ENCODE results near the gene JPT2.

The JPT2 gene

GRCh38 chr16:1633310-1633709, 44.8 kb upstream of the JPT2 start:
- H2BK15ac ChIP-seq (replicated peaks; ENCODE audit: low read depth): no peak overlapping the region
- H3K23ac ChIP-seq (ENCODE audit: low read length): no peak overlapping the region
- no peak overlapping the region for H3K56ac ChIP-seq (ENCODE audit: low read length)
- no peaks in the 10 kb centered on the region for H3K27me3 ChIP-seq (ENCODE audit: insufficient read depth, low read length, poor library complexity)
- H2BK5ac ChIP-seq (ENCODE audit: low read length): no peak overlapping the region
- peaks cover 15% of the 10 kb centered on the region for H3K79me2 ChIP-seq (ENCODE audit: control insufficient read depth, insufficient read depth, low read length)
- no CpG with 5 or more reads among the region's 12 CpGs for WGBS (ENCODE audit: extremely low coverage, insufficient coverage, low lambda C conversion rate)
- H3K36me3 ChIP-seq (ENCODE audit: control insufficient read depth, insufficient read depth, low read length): peaks cover 13% of the 10 kb centered on the region
- H2AK5ac ChIP-seq (ENCODE audit: low read length): no peak overlapping the region
- no peak overlapping the region for H2BK120ac ChIP-seq (ENCODE audit: low read depth, low read length)
- H3K4ac ChIP-seq (ENCODE audit: low read depth, low read length): no peak overlapping the region
- no peak overlapping the region for H3K4me2 ChIP-seq (ENCODE audit: low read length)
- H3K4me1 ChIP-seq (ENCODE audit: control insufficient read depth, low read depth, low read length): no peaks in the 10 kb centered on the region
- no peak overlapping the region for H3K4me3 ChIP-seq (ENCODE audit: low read length)
- H4K5ac ChIP-seq (ENCODE audit: low read length): no peak overlapping the region
- H4K8ac ChIP-seq (ENCODE audit: low read depth, low read length): no peak overlapping the region
- H3K9ac ChIP-seq (ENCODE audit: low read length): no peak overlapping the region
- H3K18ac ChIP-seq (ENCODE audit: low read length): no peak overlapping the region
- no peak overlapping the region for H3K27ac ChIP-seq (ENCODE audit: low read depth, low read length)
- peaks cover 25% of the 10 kb centered on the region for H3K79me1 ChIP-seq (ENCODE audit: low read length)
- no peak for DNase-seq

DNA sequence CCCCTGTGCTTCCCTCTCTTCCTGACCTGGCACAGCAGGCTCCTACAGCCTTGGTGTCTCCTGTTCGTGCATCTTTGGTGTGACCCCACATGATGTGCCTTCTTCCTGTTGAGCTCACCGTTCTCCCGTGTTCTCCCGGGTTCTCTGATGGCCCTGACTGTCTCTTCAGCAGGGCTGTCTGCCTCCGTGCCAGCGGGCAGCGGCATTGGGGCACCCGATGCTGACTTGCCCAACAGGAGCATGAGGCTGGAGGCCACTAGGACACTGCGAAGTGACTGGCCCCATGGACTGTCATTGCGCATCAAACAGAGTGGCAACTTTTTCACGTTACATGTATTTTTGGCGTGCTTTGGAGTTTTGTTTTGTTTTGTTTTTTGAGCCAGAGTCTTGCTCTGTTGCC, 43.5 kb upstream of the JPT2 start:
- no peak for DNase-seq
- H2AK5ac ChIP-seq (ENCODE audit: low read length): no peak overlapping the region
- H3K79me2 ChIP-seq (ENCODE audit: control insufficient read depth, insufficient read depth, low read length): peaks cover 7% of the 10 kb centered on the region
- H3K18ac ChIP-seq (ENCODE audit: low read length): no peak overlapping the region
- no peak overlapping the region for H3K56ac ChIP-seq (ENCODE audit: low read length)
- H3K4ac ChIP-seq (ENCODE audit: low read depth, low read length): no peak overlapping the region
- no peak overlapping the region for H3K23ac ChIP-seq (ENCODE audit: low read length)
- WGBS (ENCODE audit: extremely low coverage, insufficient coverage, low lambda C conversion rate): no CpG with 5 or more reads among the region's 12 CpGs
- peaks cover 19% of the 10 kb centered on the region for H3K79me1 ChIP-seq (ENCODE audit: low read length)
- no peak overlapping the region for H2BK15ac ChIP-seq (replicated peaks; ENCODE audit: low read depth)
- H3K4me2 ChIP-seq (ENCODE audit: low read length): no peak overlapping the region
- no peak overlapping the region for H3K27ac ChIP-seq (ENCODE audit: low read depth, low read length)
- H3K27me3 ChIP-seq (ENCODE audit: insufficient read depth, low read length, poor library complexity): no peaks in the 10 kb centered on the region
- no peak overlapping the region for H4K8ac ChIP-seq (ENCODE audit: low read depth, low read length)
- H3K36me3 ChIP-seq (ENCODE audit: control insufficient read depth, insufficient read depth, low read length): peaks cover 13% of the 10 kb centered on the region
- H2BK5ac ChIP-seq (ENCODE audit: low read length): no peak overlapping the region
- no peaks in the 10 kb centered on the region for H3K4me1 ChIP-seq (ENCODE audit: control insufficient read depth, low read depth, low read length)
- no peak overlapping the region for H3K4me3 ChIP-seq (ENCODE audit: low read length)
- no peak overlapping the region for H2BK120ac ChIP-seq (ENCODE audit: low read depth, low read length)
- H4K5ac ChIP-seq (ENCODE audit: low read length): no peak overlapping the region
- no peak overlapping the region for H3K9ac ChIP-seq (ENCODE audit: low read length)

DNA sequence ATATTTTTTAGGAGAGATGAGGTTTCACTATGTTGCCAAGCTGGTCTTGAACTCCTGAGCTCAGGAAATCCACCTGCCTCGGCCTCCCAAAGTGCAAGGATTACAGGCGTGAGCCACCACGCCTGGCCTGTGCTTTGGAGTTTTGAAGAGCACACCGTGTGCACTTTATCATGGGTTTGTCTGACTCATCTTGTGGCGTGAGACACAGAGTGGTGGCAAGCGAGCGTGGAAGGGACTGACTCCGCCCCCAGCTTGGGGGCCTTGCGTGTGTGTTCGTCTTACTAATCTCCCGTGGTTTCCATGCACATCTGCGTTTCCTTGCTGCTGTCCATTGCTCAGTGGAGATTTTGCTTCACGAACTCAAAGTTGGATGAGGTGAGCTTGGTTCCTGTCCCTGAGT, 43.0 kb upstream of the JPT2 start:
- no peak for DNase-seq
- WGBS (ENCODE audit: extremely low coverage, insufficient coverage, low lambda C conversion rate): no CpG with 5 or more reads among the region's 13 CpGs
- no peak overlapping the region for H2BK15ac ChIP-seq (replicated peaks; ENCODE audit: low read depth)
- H3K4me2 ChIP-seq (ENCODE audit: low read length): no peak overlapping the region
- H3K79me1 ChIP-seq (ENCODE audit: low read length): peaks cover 18% of the 10 kb centered on the region
- no peak overlapping the region for H4K5ac ChIP-seq (ENCODE audit: low read length)
- H3K18ac ChIP-seq (ENCODE audit: low read length): no peak overlapping the region
- H3K79me2 ChIP-seq (ENCODE audit: control insufficient read depth, insufficient read depth, low read length): peaks cover 7% of the 10 kb centered on the region
- peaks cover 13% of the 10 kb centered on the region for H3K36me3 ChIP-seq (ENCODE audit: control insufficient read depth, insufficient read depth, low read length)
- no peaks in the 10 kb centered on the region for H3K27me3 ChIP-seq (ENCODE audit: insufficient read depth, low read length, poor library complexity)
- no peak overlapping the region for H3K4me3 ChIP-seq (ENCODE audit: low read length)
- H3K56ac ChIP-seq (ENCODE audit: low read length): no peak overlapping the region
- H4K8ac ChIP-seq (ENCODE audit: low read depth, low read length): no peak overlapping the region
- H2BK120ac ChIP-seq (ENCODE audit: low read depth, low read length): no peak overlapping the region
- no peak overlapping the region for H2AK5ac ChIP-seq (ENCODE audit: low read length)
- H3K23ac ChIP-seq (ENCODE audit: low read length): no peak overlapping the region
- no peaks in the 10 kb centered on the region for H3K4me1 ChIP-seq (ENCODE audit: control insufficient read depth, low read depth, low read length)
- no peak overlapping the region for H2BK5ac ChIP-seq (ENCODE audit: low read length)
- H3K27ac ChIP-seq (ENCODE audit: low read depth, low read length): no peak overlapping the region
- H3K4ac ChIP-seq (ENCODE audit: low read depth, low read length): no peak overlapping the region
- no peak overlapping the region for H3K9ac ChIP-seq (ENCODE audit: low read length)

GRCh38 chr16:1637526-1637925, 40.6 kb upstream of the JPT2 start:
- no peak for DNase-seq
- H4K5ac ChIP-seq (ENCODE audit: low read length): no peak overlapping the region
- no peak overlapping the region for H2BK5ac ChIP-seq (ENCODE audit: low read length)
- no peak overlapping the region for H3K27ac ChIP-seq (ENCODE audit: low read depth, low read length)
- no peak overlapping the region for H3K9ac ChIP-seq (ENCODE audit: low read length)
- H3K4me3 ChIP-seq (ENCODE audit: low read length): no peak overlapping the region
- H3K36me3 ChIP-seq (ENCODE audit: control insufficient read depth, insufficient read depth, low read length): peaks cover 13% of the 10 kb centered on the region
- no peaks in the 10 kb centered on the region for H3K27me3 ChIP-seq (ENCODE audit: insufficient read depth, low read length, poor library complexity)
- H2BK15ac ChIP-seq (replicated peaks; ENCODE audit: low read depth): no peak overlapping the region
- no peak overlapping the region for H3K4me2 ChIP-seq (ENCODE audit: low read length)
- no CpG with 5 or more reads among the region's 11 CpGs for WGBS (ENCODE audit: extremely low coverage, insufficient coverage, low lambda C conversion rate)
- H3K4me1 ChIP-seq (ENCODE audit: control insufficient read depth, low read depth, low read length): no peaks in the 10 kb centered on the region
- H4K8ac ChIP-seq (ENCODE audit: low read depth, low read length): no peak overlapping the region
- no peak overlapping the region for H3K56ac ChIP-seq (ENCODE audit: low read length)
- no peak overlapping the region for H2BK120ac ChIP-seq (ENCODE audit: low read depth, low read length)
- no peak overlapping the region for H3K23ac ChIP-seq (ENCODE audit: low read length)
- H2AK5ac ChIP-seq (ENCODE audit: low read length): no peak overlapping the region
- H3K79me1 ChIP-seq (ENCODE audit: low read length): peaks cover 9% of the 10 kb centered on the region
- H3K79me2 ChIP-seq (ENCODE audit: control insufficient read depth, insufficient read depth, low read length): no peaks in the 10 kb centered on the region
- H3K18ac ChIP-seq (ENCODE audit: low read length): no peak overlapping the region
- H3K4ac ChIP-seq (ENCODE audit: low read depth, low read length): no peak overlapping the region

GRCh38 chr16:1638757-1639156, 39.3 kb upstream of the JPT2 start:
- Histone ChIP-seq H4K8ac (ENCODE audit: low read depth, low read length) (no peak overlapping the region), H4K5ac (ENCODE audit: low read length) (no peak overlapping the region), H3K4me3 (ENCODE audit: low read length) (no peak overlapping the region), H2BK120ac (ENCODE audit: low read depth, low read length) (no peak overlapping the region), H2BK15ac (replicated peaks; ENCODE audit: low read depth) (no peak overlapping the region), H3K4me2 (ENCODE audit: low read length) (no peak overlapping the region), H3K79me2 (ENCODE audit: control insufficient read depth, insufficient read depth, low read length) (no peaks in the 10 kb centered on the region), H3K36me3 (ENCODE audit: control insufficient read depth, insufficient read depth, low read length) (peaks cover 7% of the 10 kb centered on the region), H2BK5ac (ENCODE audit: low read length) (no peak overlapping the region), H3K27me3 (ENCODE audit: insufficient read depth, low read length, poor library complexity) (no peaks in the 10 kb centered on the region), H2AK5ac (ENCODE audit: low read length) (no peak overlapping the region), H3K79me1 (ENCODE audit: low read length) (peaks cover 9% of the 10 kb centered on the region), H3K18ac (ENCODE audit: low read length) (no peak overlapping the region), H3K9ac (ENCODE audit: low read length) (no peak overlapping the region), H3K56ac (ENCODE audit: low read length) (no peak overlapping the region), H3K27ac (ENCODE audit: low read depth, low read length) (no peak overlapping the region), H3K23ac (ENCODE audit: low read length) (no peak overlapping the region), H3K4me1 (ENCODE audit: control insufficient read depth, low read depth, low read length) (no peaks in the 10 kb centered on the region), H3K4ac (ENCODE audit: low read depth, low read length) (no peak overlapping the region)
- no peak for DNase-seq
- no CpG with 5 or more reads among the region's 8 CpGs for WGBS (ENCODE audit: extremely low coverage, insufficient coverage, low lambda C conversion rate)

DNA sequence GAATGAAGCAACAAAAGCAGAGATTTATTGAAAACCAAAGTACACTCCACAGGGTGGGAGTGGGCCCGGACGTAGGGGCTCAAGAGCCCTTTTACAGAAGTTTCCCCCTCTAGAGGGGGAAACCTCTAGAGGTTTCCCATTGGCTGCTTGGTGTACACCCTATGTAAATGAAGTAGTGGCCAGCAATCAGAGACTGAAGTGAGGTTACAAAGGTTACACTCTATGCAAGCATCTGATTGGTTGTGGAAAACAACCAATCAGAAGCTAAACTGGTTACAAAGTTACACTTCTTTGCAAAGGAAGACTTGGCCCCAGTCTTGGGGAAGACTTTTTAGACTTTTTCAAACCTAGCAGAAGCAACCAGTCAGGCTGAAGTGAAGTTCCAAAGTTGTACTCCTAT, 38.8 kb upstream of the JPT2 start:
- Histone ChIP-seq H2AK5ac (ENCODE audit: low read length) (no peak overlapping the region), H2BK120ac (ENCODE audit: low read depth, low read length) (no peak overlapping the region), H3K4me1 (ENCODE audit: control insufficient read depth, low read depth, low read length) (no peaks in the 10 kb centered on the region), H2BK15ac (replicated peaks; ENCODE audit: low read depth) (no peak overlapping the region), H3K36me3 (ENCODE audit: control insufficient read depth, insufficient read depth, low read length) (peaks cover 9% of the 10 kb centered on the region), H3K27ac (ENCODE audit: low read depth, low read length) (no peak overlapping the region), H3K9ac (ENCODE audit: low read length) (no peak overlapping the region), H3K27me3 (ENCODE audit: insufficient read depth, low read length, poor library complexity) (no peaks in the 10 kb centered on the region), H2BK5ac (ENCODE audit: low read length) (no peak overlapping the region), H3K56ac (ENCODE audit: low read length) (no peak overlapping the region), H4K8ac (ENCODE audit: low read depth, low read length) (no peak overlapping the region), H3K4me2 (ENCODE audit: low read length) (no peak overlapping the region), H3K79me1 (ENCODE audit: low read length) (peaks cover 9% of the 10 kb centered on the region), H3K79me2 (ENCODE audit: control insufficient read depth, insufficient read depth, low read length) (no peaks in the 10 kb centered on the region), H3K23ac (ENCODE audit: low read length) (no peak overlapping the region), H3K18ac (ENCODE audit: low read length) (no peak overlapping the region), H4K5ac (ENCODE audit: low read length) (no peak overlapping the region), H3K4me3 (ENCODE audit: low read length) (no peak overlapping the region), H3K4ac (ENCODE audit: low read depth, low read length) (no peak overlapping the region)
- DNase-seq: peak; percentile 8
- no CpG with 5 or more reads among the region's 2 CpGs for WGBS (ENCODE audit: extremely low coverage, insufficient coverage, low lambda C conversion rate)

All from mesendoderm (in vitro differentiated cells).